ENCODE data around the gene IQCH. TPM values are rescaled to one million over a fixed set of nuclear protein-coding genes. Genes with fewer than 3 reads are reported as not detected.

The IQCH gene
- total RNA-seq, 1 donor from 2014 or later = 4.5 TPM

DNA sequence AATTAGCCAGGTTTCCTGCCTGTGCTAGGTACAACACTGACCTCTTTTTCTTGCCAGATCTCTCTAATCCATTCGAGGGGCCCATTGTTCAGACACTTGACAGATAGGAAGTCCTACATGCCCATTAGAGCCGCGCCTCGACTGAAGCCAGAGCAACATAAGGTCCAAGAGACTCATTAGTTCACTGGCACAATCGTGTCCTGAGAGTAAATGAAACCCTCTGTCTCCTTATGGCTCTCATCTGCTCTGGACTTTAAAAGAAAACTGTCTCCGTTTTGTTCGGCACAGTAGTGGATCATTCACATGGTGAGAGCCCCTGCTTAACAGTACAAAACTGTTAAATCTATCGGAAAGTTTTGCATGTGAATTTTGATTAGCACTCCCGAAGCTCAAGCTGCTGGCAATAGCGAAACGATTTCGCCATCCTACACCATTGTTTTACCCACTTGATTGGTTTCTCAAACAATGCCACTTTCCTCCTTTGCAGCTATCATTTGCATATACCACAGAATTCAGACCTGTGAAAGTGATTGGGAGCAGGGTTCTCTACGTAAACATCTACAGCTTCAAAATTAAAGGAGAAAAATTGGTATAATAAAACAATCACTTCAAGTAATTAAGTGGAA is 247.4 kb downstream of the IQCH start:
- peak; percentile 29 for DNase-seq
- H3K9me3 Mint-ChIP-seq (ENCODE audit: unreplicated experiment) = peaks cover 6% of the 10 kb centered on the region
- peak overlapping the region; percentile 33 for H3K4me3 Mint-ChIP-seq (ENCODE audit: unreplicated experiment)
- H3K27ac Mint-ChIP-seq (ENCODE audit: unreplicated experiment) = peak overlapping the region; percentile 91
- TF ChIP-seq, protein P1, sequence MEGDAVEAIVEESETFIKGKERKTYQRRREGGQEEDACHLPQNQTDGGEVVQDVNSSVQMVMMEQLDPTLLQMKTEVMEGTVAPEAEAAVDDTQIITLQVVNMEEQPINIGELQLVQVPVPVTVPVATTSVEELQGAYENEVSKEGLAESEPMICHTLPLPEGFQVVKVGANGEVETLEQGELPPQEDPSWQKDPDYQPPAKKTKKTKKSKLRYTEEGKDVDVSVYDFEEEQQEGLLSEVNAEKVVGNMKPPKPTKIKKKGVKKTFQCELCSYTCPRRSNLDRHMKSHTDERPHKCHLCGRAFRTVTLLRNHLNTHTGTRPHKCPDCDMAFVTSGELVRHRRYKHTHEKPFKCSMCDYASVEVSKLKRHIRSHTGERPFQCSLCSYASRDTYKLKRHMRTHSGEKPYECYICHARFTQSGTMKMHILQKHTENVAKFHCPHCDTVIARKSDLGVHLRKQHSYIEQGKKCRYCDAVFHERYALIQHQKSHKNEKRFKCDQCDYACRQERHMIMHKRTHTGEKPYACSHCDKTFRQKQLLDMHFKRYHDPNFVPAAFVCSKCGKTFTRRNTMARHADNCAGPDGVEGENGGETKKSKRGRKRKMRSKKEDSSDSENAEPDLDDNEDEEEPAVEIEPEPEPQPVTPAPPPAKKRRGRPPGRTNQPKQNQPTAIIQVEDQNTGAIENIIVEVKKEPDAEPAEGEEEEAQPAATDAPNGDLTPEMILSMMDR (IDR thresholded peaks at IDR 0.05; ENCODE audit: partially characterized antibody, unreplicated experiment) = no peak
- H3K27me3 Mint-ChIP-seq (ENCODE audit: unreplicated experiment) = no peaks in the 10 kb centered on the region
- H3K4me1 Mint-ChIP-seq (ENCODE audit: low read depth, unreplicated experiment) = peaks cover 41% of the 10 kb centered on the region
- no peaks in the 10 kb centered on the region for H3K36me3 Mint-ChIP-seq (ENCODE audit: unreplicated experiment)

DNA sequence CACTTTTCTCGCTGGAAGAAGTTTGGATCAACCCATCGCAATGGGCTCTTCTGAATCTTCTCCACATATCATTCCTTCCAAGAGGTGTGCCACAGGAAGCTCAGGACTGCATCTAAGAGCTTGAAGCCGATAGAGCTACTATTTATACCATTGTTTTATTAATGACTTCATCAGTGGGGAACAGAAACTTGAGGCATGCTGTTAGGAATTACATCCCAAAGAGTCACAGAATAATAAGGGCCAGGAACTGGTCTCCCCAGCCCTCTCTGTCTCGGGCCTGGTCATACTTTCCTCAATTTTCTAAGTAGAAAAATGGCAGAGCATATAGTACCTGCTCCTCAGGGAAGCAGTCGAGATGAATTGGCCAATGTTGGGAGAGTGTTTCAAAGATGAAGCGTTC is 249.5 kb downstream of the IQCH start:
- Mint-ChIP-seq H3K4me3 (ENCODE audit: unreplicated experiment) (no peak overlapping the region), H3K9me3 (ENCODE audit: unreplicated experiment) (peaks cover 6% of the 10 kb centered on the region), H3K4me1 (ENCODE audit: low read depth, unreplicated experiment) (peaks cover 41% of the 10 kb centered on the region), H3K27ac (ENCODE audit: unreplicated experiment) (no peak overlapping the region), H3K36me3 (ENCODE audit: unreplicated experiment) (no peaks in the 10 kb centered on the region), H3K27me3 (ENCODE audit: unreplicated experiment) (no peaks in the 10 kb centered on the region)
- no peak for DNase-seq
- TF ChIP-seq, protein P1 (IDR thresholded peaks at IDR 0.05; ENCODE audit: partially characterized antibody, unreplicated experiment) = no peak

DNA sequence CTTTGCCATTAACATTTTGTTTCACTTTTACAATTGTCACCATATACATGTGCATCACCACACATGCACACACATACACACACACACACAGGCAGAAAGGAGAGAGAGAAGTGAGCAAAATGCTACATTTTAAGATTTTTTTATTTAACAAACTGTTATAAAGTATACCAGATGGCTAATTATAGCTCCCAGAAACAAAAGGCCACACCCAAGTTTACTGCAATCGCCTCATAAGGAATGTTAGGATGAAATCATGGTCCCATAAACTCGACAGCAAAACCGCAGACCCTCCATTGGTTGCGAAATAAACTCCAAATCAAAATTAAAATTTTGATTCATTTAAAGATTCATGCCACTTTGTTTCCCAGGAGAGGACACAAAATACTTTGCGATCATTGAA is 250.2 kb downstream of the IQCH start:
- H3K27ac Mint-ChIP-seq (ENCODE audit: unreplicated experiment) = peak overlapping the region; percentile 22
- peaks cover 6% of the 10 kb centered on the region for H3K9me3 Mint-ChIP-seq (ENCODE audit: unreplicated experiment)

DNA sequence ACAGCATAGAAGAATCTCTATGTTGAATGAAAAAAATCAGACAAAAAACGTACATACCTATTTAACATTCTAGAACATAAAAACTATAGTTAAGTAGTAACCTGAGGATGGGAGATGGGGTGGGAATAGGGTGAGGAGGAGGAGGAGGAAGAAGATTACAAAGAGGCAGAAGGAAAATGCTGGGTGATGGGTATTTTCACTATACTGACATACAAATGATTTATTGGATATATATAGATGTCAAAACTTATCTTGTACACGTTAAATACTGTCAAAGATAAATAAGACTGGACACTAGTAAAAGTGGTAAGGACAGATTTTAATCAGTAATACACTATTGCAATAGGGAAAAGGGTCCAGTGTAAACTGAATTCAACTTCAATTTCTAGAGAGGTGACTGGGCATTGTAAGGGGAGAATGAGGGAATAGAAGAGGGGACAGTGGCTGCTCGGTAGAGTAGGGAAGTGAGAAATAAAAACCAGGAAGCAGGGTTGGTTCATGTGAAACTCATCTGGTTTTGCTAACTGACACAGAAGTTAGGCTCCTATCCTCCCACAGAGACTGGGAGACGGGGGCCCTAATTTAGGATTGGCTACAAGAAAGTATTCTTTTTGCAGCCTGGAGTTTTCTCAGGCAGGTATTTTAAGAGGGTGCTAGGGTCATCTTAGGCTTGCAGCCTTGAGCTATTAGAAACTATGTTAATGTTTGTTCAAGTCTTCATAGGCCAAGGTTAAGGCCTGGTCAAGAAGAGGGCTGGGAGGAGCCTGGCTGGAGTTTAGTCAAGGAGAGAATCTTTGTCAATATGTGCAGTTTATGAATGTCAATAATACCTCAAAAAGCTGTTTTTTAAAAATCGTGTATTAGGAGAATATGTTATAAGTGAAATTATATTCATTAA is 251.3 kb downstream of the IQCH start:
- no peaks in the 10 kb centered on the region for H3K27me3 Mint-ChIP-seq (ENCODE audit: unreplicated experiment)
- no peaks in the 10 kb centered on the region for H3K36me3 Mint-ChIP-seq (ENCODE audit: unreplicated experiment)
- H3K9me3 Mint-ChIP-seq (ENCODE audit: unreplicated experiment) = peaks cover 6% of the 10 kb centered on the region
- TF ChIP-seq, protein P1 (IDR thresholded peaks at IDR 0.05; ENCODE audit: partially characterized antibody, unreplicated experiment) = no peak
- no peak for DNase-seq
- peaks cover 35% of the 10 kb centered on the region for H3K4me1 Mint-ChIP-seq (ENCODE audit: low read depth, unreplicated experiment)
- H3K4me3 Mint-ChIP-seq (ENCODE audit: unreplicated experiment) = no peak overlapping the region
- no peak overlapping the region for H3K27ac Mint-ChIP-seq (ENCODE audit: unreplicated experiment)

More for the DNA sequence above, 250.2 kb downstream of the IQCH start:
- no peaks in the 10 kb centered on the region for H3K27me3 Mint-ChIP-seq (ENCODE audit: unreplicated experiment)
- TF ChIP-seq, protein P1 (IDR thresholded peaks at IDR 0.05; ENCODE audit: partially characterized antibody, unreplicated experiment) = no peak
- H3K4me1 Mint-ChIP-seq (ENCODE audit: low read depth, unreplicated experiment) = peaks cover 39% of the 10 kb centered on the region
- H3K36me3 Mint-ChIP-seq (ENCODE audit: unreplicated experiment) = no peaks in the 10 kb centered on the region
- no peak overlapping the region for H3K4me3 Mint-ChIP-seq (ENCODE audit: unreplicated experiment)
- DNase-seq = no peak
